Lower lobe of right lung (tissue), 2 donors: ENCODE measurements around the gene SULT6B1. TPM values are rescaled to one million over a fixed set of nuclear protein-coding genes. Genes with fewer than 3 reads are reported as not detected.
A peak's percentile ranks its signal among the peaks of the same experiment; 100 is the strongest.

Source experiments
- ATAC-seq, 2 donors: fragments of 200-7000 bp; cut with Tn5 transposase; one replicate each; pipeline ENCODE4 v1.9.1; 2020 to 2022; ENCODE audit warnings: mild to moderate bottlenecking in 2 of 2, moderate library complexity in 2 of 2
- DNase-seq: peaks from one replicate; pipeline ENCODE4 v3.0.0-alpha.2; 2020
- H3K27ac ChIP-seq: fragments of 200-600 bp; one replicate; pipeline ENCODE4 v1.8.0; 2022
- H3K27me3 ChIP-seq: fragments of 200-600 bp; one replicate; pipeline ENCODE4 v1.8.0; 2022; ENCODE audit warnings: low read depth
- H3K36me3 ChIP-seq: fragments of 200-600 bp; one replicate; pipeline ENCODE4 v1.8.0; 2022; ENCODE audit warnings: mild to moderate bottlenecking
- H3K4me1 ChIP-seq: fragments of 200-600 bp; one replicate; pipeline ENCODE4 v1.8.0; 2022
- H3K4me3 ChIP-seq: fragments of 200-600 bp; one replicate; pipeline ENCODE4 v1.8.0; 2022; ENCODE audit warnings: mild to moderate bottlenecking
- H3K9me3 ChIP-seq: fragments of 200-600 bp; one replicate; pipeline ENCODE4 v1.8.0; 2022
- intact Hi-C: fragments of 100-400 bp; cut with DNase I; formaldehyde crosslinking; loops from one replicate; pipeline ENCODE4 v1.11.0; 2022
- long read RNA-seq: library from polyadenylated mRNA; unstranded; transcript quantifications from one replicate; pipeline ENCODE4 v2.0.0, GENCODE V29; 2021
- total RNA-seq: library from RNA; stranded (reverse); fragmentation: NEBNext Ultra II Directional; extraction: Animal tissue kit (Norgen Biotek cat#: 25700); gene quantifications from one replicate; pipeline ENCODE4 v1.2.1, GENCODE V29; 2021
- TF ChIP-seq, protein P1 (sequence below): fragments of 200-600 bp; IDR thresholded peaks from one replicate; pipeline ENCODE4 v1.8.0; 2022; ENCODE audit warnings: antibody characterized with exemption, mild to moderate bottlenecking
- donor health status: DM: no; HTN: yes; CAD: no; lungs with severe emphysema.

SULT6B1 gene, protein sequence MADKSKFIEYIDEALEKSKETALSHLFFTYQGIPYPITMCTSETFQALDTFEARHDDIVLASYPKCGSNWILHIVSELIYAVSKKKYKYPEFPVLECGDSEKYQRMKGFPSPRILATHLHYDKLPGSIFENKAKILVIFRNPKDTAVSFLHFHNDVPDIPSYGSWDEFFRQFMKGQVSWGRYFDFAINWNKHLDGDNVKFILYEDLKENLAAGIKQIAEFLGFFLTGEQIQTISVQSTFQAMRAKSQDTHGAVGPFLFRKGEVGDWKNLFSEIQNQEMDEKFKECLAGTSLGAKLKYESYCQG
- total RNA-seq, result not detected
- long read RNA-seq, result 0 reads

DNA sequence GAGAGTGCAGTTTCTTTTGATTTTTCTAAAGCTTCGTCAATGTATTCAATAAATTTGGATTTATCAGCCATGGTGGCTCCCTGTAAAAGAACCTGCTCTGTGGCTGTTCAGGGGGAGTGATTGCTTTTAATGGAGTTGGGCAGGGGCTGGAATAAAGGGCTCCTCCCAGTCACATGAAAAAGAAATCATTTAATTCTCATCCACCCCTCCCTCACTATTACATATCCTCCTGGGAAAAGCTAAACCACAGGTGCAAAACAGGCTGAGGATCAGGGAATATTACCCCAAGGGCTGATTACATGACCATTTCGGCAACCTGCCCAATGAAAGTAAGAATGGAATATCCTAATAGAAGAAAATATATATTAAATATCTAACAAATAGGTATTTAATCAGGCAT, at the start of gene SULT6B1:
Gene SULT6B1 (minus strand): TSS at position 101 of the 400 bp plus-strand sequence. CDS start 30 bp downstream, at position 71.
- Histone ChIP-seq H3K27me3 (peaks cover 6% of the 10 kb centered on the region), H3K36me3 (no peaks in the 10 kb centered on the region), H3K9me3 (no peaks in the 10 kb centered on the region), H3K27ac (no peak within 1 kb of the TSS), H3K4me1 (no peaks in the 10 kb centered on the region), H3K4me3 (no peak within 1 kb of the TSS)
- no peak for ATAC-seq
- TF ChIP-seq, protein P1, sequence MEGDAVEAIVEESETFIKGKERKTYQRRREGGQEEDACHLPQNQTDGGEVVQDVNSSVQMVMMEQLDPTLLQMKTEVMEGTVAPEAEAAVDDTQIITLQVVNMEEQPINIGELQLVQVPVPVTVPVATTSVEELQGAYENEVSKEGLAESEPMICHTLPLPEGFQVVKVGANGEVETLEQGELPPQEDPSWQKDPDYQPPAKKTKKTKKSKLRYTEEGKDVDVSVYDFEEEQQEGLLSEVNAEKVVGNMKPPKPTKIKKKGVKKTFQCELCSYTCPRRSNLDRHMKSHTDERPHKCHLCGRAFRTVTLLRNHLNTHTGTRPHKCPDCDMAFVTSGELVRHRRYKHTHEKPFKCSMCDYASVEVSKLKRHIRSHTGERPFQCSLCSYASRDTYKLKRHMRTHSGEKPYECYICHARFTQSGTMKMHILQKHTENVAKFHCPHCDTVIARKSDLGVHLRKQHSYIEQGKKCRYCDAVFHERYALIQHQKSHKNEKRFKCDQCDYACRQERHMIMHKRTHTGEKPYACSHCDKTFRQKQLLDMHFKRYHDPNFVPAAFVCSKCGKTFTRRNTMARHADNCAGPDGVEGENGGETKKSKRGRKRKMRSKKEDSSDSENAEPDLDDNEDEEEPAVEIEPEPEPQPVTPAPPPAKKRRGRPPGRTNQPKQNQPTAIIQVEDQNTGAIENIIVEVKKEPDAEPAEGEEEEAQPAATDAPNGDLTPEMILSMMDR, result no peak
- DNase-seq, result no peak
- intact Hi-C loops, result no loop called here

DNA sequence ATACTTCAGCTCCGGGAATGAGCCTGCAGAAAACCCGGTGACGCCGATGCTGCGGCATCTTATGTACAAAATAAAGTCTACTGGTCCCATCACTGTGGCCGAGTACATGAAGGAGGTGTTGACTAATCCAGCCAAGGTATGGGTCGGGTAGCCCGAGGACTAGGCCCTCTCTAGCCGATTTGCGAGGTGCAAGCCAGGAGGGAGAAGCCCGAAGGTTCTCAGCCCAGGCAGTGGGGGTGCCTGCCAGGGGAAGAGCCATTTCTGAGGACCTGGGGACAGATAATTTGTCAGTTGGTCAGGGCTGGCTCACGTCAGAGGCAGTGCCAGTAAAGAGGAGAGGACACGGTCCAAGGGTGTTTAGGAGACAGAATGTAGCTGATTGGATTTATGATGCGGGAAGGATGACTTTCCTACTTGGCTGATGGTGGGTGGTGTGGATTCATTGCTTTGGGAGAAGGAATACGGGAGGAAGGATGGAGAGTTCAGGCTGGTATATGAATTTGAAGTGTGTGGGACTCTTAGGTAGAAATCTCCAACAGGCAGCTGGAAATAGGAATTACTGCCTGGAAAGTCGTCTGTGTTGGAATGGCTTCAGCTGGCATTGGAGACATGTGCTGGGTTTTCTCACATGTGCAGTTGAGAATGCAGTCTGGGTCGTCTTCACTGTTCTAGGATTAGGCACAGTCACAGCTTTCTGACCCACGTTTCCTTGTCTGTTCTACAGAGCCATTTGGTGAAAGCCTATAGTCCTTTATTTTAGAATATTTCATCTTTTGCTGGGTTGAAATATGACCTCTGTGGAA, 43.9 kb upstream of the SULT6B1 start:
- DNase-seq, result peak; percentile 44

DNA sequence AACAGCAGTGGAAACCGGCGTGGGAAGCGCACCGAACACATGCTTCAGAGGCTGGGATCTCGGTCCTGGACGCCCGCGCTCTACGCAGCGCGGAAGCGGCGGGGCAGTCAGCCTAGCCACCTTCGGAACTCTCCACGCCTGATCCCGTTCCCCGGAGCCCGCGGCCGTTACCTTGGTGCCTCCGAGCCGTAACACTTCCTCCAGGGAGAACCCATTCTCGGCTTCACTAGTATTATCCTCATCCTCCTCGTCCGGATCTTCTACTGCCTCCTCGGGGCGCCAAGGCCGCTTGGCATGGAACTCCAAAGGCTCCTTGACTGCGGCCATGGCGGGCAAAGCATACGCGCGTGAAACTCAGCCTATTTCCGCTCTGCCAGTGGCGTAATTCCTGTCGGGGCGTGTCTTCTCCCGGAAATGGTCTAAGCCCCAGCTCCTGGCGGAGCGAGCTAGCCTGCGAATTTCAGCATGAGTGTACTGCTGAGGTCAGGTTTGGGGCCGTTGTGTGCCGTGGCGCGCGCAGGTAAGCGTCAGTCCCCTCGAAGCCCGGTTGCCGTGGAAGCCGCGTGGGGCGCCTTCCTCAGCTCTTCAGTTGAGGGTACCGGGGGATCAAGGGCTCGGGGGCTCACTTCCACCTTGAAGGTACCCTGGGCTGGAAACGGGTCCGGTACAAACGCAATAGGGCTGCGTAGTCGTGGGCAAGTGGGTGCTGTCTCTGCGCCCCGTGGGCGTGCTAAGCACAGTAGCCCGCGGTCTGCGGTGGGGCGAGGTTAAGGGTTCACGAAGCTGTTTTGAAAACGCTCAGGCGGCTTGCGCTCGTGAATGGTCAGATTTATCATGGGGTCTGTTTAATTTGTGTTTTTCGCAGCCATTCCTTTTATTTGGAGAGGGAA, 43.0 kb upstream of the SULT6B1 start, which contains the start of the genes CEBPZ and NDUFAF7:
Gene CEBPZ (minus strand): TSS at position 356 of the 890 bp plus-strand sequence. CDS start 29 bp downstream, at position 327.
Gene NDUFAF7 (plus strand): TSS at position 418 of the 890 bp plus-strand sequence. CDS start 48 bp downstream, at position 466.
- intact Hi-C loops, result no loop called here
- peaks cover 25% of the 10 kb centered on the region for H3K4me1 ChIP-seq
- DNase-seq (peak; percentile 93), ATAC-seq (peak; percentile 98 to 99)
- H3K9me3 ChIP-seq, result no peaks in the 10 kb centered on the region
- H3K4me3 ChIP-seq, result peak within 1 kb of the TSS; percentile 87
- H3K27ac ChIP-seq, result peak within 1 kb of the TSS; percentile 94
- peaks cover 37% of the 10 kb centered on the region for H3K36me3 ChIP-seq
- TF ChIP-seq, protein P1, result no peak
- no peaks in the 10 kb centered on the region for H3K27me3 ChIP-seq

More for the DNA sequence above, 43.9 kb upstream of the SULT6B1 start:
- intact Hi-C loops, result no loop called here
- peak; percentile 47 to 50 for ATAC-seq
- TF ChIP-seq, protein P1, result no peak
- Histone ChIP-seq H3K27ac (peak overlapping the region; percentile 94), H3K4me1 (peaks cover 25% of the 10 kb centered on the region), H3K36me3 (peaks cover 38% of the 10 kb centered on the region), H3K4me3 (peak overlapping the region; percentile 87), H3K9me3 (no peaks in the 10 kb centered on the region), H3K27me3 (no peaks in the 10 kb centered on the region)

DNA sequence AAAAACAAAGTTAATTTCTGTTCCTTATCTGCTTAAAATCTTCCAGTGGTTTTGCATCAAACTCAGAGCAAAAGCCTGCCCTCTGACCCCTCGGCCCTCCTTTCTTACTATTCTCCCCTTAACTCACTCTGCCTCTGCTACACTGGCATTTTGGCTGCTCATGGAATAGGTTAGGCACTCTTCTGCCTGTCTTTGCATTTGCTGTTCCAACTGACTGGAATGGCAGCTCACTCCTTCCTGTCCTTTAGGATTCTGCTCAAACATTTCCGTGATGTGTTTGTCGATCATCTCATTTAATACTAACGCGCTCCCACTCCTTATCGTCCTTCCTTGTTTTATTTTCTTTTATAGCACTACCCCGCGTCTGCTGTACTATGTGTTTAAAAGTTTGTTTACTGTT, 42.1 kb upstream of the SULT6B1 start:
- intact Hi-C loops, result no loop called here
- no peak for DNase-seq

More for the DNA sequence above, 42.1 kb upstream of the SULT6B1 start:
- Histone ChIP-seq H3K27me3 (no peaks in the 10 kb centered on the region), H3K9me3 (no peaks in the 10 kb centered on the region), H3K4me3 (peak overlapping the region; percentile 87), H3K36me3 (peaks cover 29% of the 10 kb centered on the region), H3K27ac (peak overlapping the region; percentile 94), H3K4me1 (peaks cover 25% of the 10 kb centered on the region)
- TF ChIP-seq, protein P1, result no peak
- peak in 1 of 2 donors; percentile 1 for ATAC-seq
